Tibial artery (tissue), 4 donors: ENCODE measurements around the gene CFLAR.

ENCODE experiments used
- DNase-seq, 2 donors: peaks; one replicate each; pipeline ENCODE4 v3.0.0-alpha.2; 2019
- H3K27ac ChIP-seq, 2 donors: fragments of 200-600 bp; sonication (generic) in 1 of 2; 1 replicate in 1 of 2; 2 replicates in 1 of 2; pipeline ENCODE4 v1.5.1; 2018 to 2019; ENCODE audit warnings: mild to moderate bottlenecking in 1 of 2
- H3K27me3 ChIP-seq, 2 donors: fragments of 200-600 bp; sonication (generic) in 1 of 2; one replicate each; pipeline versions ENCODE4 v1.5.1 to v1.6.0; 2016 to 2019
- H3K36me3 ChIP-seq, 3 donors: fragments of 200-600 bp; sonication (generic) in 2 of 3; one replicate each; pipeline ENCODE4 v1.5.1; 2016 to 2019; ENCODE audit warnings: mild to moderate bottlenecking in 2 of 3
- H3K4me1 ChIP-seq, 4 donors: fragments of 200-600 bp; sonication (generic) in 2 of 4; 1 replicate in 3 of 4; 2 replicates in 1 of 4; pipeline ENCODE4 v1.5.1; 2016 to 2019
- H3K4me3 ChIP-seq, 2 donors: fragments of 200-600 bp; sonication (generic) in 1 of 2; 1 replicate in 1 of 2; 2 replicates in 1 of 2; pipeline ENCODE4 v1.5.1; 2018 to 2019; ENCODE audit warnings: mild to moderate bottlenecking in 2 of 2
- H3K9me3 ChIP-seq, 3 donors: fragments of 200-600 bp; sonication (generic) in 1 of 3; one replicate each; pipeline ENCODE4 v1.5.1; 2016 to 2019
- intact Hi-C: fragments of 100-400 bp; cut with DNase I; formaldehyde crosslinking; loops from one replicate; pipeline ENCODE4 v1.15.0; 2023; ENCODE audit warnings: low total_unique reads
- TF ChIP-seq, protein P1 (sequence below), 2 experiments: fragments of 200-600 bp in 1 of 2; fragments of 450-650 bp in 1 of 2; IDR thresholded peaks; one replicate each; pipeline ENCODE4 v1.5.1; 2017 to 2019; ENCODE audit warnings: antibody characterized with exemption in 2 of 2, mild to moderate bottlenecking in 1 of 2, moderate library complexity in 1 of 2

Gene CFLAR

GRCh38 chr2:201152517-201152916, 36.6 kb downstream of the CFLAR start:
- H3K36me3 ChIP-seq, result peaks cover 74 to 83% (median 79%) of the 10 kb centered on the region in 3 donors
- intact Hi-C loops, result no loop called here

GRCh38 chr2:201152999-201153815, 37.2 kb downstream of the CFLAR start:
- DNase-seq, result no peak
- no peak overlapping the region for H3K27ac ChIP-seq
- H3K9me3 ChIP-seq, result no peaks in the 10 kb centered on the region
- TF ChIP-seq, protein P1, sequence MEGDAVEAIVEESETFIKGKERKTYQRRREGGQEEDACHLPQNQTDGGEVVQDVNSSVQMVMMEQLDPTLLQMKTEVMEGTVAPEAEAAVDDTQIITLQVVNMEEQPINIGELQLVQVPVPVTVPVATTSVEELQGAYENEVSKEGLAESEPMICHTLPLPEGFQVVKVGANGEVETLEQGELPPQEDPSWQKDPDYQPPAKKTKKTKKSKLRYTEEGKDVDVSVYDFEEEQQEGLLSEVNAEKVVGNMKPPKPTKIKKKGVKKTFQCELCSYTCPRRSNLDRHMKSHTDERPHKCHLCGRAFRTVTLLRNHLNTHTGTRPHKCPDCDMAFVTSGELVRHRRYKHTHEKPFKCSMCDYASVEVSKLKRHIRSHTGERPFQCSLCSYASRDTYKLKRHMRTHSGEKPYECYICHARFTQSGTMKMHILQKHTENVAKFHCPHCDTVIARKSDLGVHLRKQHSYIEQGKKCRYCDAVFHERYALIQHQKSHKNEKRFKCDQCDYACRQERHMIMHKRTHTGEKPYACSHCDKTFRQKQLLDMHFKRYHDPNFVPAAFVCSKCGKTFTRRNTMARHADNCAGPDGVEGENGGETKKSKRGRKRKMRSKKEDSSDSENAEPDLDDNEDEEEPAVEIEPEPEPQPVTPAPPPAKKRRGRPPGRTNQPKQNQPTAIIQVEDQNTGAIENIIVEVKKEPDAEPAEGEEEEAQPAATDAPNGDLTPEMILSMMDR (IDR thresholded peaks at IDR 0.05), result no peak
- H3K27me3 ChIP-seq, result no peaks in the 10 kb centered on the region
- intact Hi-C loops, result no loop called here
- no peak overlapping the region for H3K4me3 ChIP-seq
- peaks cover 0 to 30% (median 13%) of the 10 kb centered on the region in 4 donors for H3K4me1 ChIP-seq
- H3K36me3 ChIP-seq, result peaks cover 78 to 88% (median 84%) of the 10 kb centered on the region in 3 donors

More at GRCh38 chr2:201152517-201152916, 36.6 kb downstream of the CFLAR start:
- no peak for DNase-seq
- peak overlapping the region in 1 of 2 donors; percentile 24 for H3K27ac ChIP-seq
- TF ChIP-seq, protein P1 (IDR thresholded peaks at IDR 0.05), result no peak
- H3K4me3 ChIP-seq, result no peak overlapping the region
- no peaks in the 10 kb centered on the region for H3K27me3 ChIP-seq
- no peaks in the 10 kb centered on the region for H3K9me3 ChIP-seq
- peaks cover 0 to 23% (median 12%) of the 10 kb centered on the region in 4 donors for H3K4me1 ChIP-seq

DNA sequence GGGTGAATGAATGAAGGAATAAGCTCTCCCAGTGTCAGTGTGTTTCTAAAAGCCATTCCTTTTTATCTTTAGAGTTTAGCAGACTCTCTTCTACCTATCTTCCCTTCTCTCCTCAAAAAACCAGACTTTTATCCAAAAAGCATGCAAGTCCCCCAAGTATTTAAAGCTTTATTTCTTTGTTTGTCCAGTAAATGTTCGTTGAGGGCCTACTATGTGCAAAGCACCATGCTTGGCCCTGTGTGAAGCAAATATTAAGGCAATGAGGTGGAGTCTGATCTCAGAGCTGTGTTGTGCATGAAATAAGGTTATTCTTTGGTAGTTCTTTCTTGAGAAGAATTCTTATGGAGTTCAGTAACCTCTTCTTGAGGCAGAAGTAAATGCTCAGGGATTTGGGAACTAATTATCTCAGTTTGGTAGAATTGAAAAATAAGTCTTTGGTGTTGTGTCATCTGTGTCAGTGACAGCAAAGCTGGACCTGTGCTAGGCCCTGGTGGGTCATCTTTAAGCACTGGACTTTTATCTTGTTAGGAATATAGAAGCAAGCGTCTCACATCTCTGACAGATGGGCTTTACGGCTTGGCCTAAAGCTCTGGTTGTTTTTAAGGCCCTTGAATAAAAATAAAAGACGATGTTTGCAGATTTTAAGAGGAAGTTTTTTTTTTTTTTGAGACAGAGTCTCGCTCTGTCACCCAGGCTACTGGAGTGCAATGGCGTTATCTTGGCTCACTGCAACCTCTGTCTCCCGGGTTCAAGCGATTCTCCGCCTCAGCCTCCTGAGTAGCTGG, 38.8 kb downstream of the CFLAR start:
- Histone ChIP-seq H3K27ac (no peak overlapping the region), H3K36me3 (peaks cover 74 to 94% (median 80%) of the 10 kb centered on the region in 3 donors), H3K27me3 (no peaks in the 10 kb centered on the region), H3K4me1 (peaks cover 0 to 34% (median 14%) of the 10 kb centered on the region in 4 donors), H3K4me3 (no peak overlapping the region), H3K9me3 (no peaks in the 10 kb centered on the region)
- TF ChIP-seq, protein P1 (IDR thresholded peaks at IDR 0.05), result no peak
- intact Hi-C loops, result no loop called here
- no peak for DNase-seq

GRCh38 chr2:201156036-201156435, 40.1 kb downstream of the CFLAR start:
- intact Hi-C loops, result no loop called here
- no peak overlapping the region for H3K27ac ChIP-seq
- H3K36me3 ChIP-seq, result peaks cover 75 to 94% (median 81%) of the 10 kb centered on the region in 3 donors

GRCh38 chr2:201156640-201157039, 40.7 kb downstream of the CFLAR start:
- no peaks in the 10 kb centered on the region for H3K9me3 ChIP-seq
- DNase-seq, result no peak
- peaks cover 0 to 23% (median 6%) of the 10 kb centered on the region in 4 donors for H3K4me1 ChIP-seq
- TF ChIP-seq, protein P1 (IDR thresholded peaks at IDR 0.05), result no peak
- H3K27me3 ChIP-seq, result no peaks in the 10 kb centered on the region
- H3K27ac ChIP-seq, result no peak overlapping the region
- peaks cover 79 to 99% (median 87%) of the 10 kb centered on the region in 3 donors for H3K36me3 ChIP-seq
- H3K4me3 ChIP-seq, result no peak overlapping the region
- intact Hi-C loops, result no loop called here

More at GRCh38 chr2:201156036-201156435, 40.1 kb downstream of the CFLAR start:
- no peaks in the 10 kb centered on the region for H3K9me3 ChIP-seq
- peaks cover 0 to 29% (median 10%) of the 10 kb centered on the region in 4 donors for H3K4me1 ChIP-seq
- no peak overlapping the region for H3K4me3 ChIP-seq
- TF ChIP-seq, protein P1 (IDR thresholded peaks at IDR 0.05), result no peak
- DNase-seq, result no peak
- H3K27me3 ChIP-seq, result no peaks in the 10 kb centered on the region
